HepG2 (cell line): ENCODE measurements around the gene COX5B. TPM values are rescaled to one million over a fixed set of nuclear protein-coding genes. Genes with fewer than 3 reads are reported as not detected.

ENCODE experiments used
- FOXC1 ChIP-seq: sonication (generic); formaldehyde crosslinking; IDR thresholded peaks from 2 replicates; pipeline ENCODE4 v1.8.0; 2022; ENCODE audit warnings: mild to moderate bottlenecking, missing genetic modification reagents, borderline replicate concordance
- GTF2F1 ChIP-seq: fragments of 150-350 bp; IDR thresholded peaks from 2 replicates; pipeline ENCODE4 v1.6.1; 2014; ENCODE audit warnings: low read length
- HDAC2 ChIP-seq: sonication (generic); formaldehyde crosslinking; IDR thresholded peaks from 2 replicates; pipeline ENCODE4 v1.4.0; 2020; ENCODE audit warnings: missing genetic modification reagents
- HHEX ChIP-seq: IDR thresholded peaks from 2 replicates; pipeline ENCODE4 v1.6.1; 2016; ENCODE audit warnings: control low read depth
- HNRNPK ChIP-seq: fragments of 200-400 bp; formaldehyde crosslinking; IDR thresholded peaks from 2 replicates; pipeline ENCODE4 v1.6.1; 2018; ENCODE audit warnings: low read length, low read depth, moderate library complexity, mild to moderate bottlenecking; ENCODE audit not compliant: poor library complexity, severe bottlenecking
- JUND ChIP-seq: sonication (generic); formaldehyde crosslinking; IDR thresholded peaks from 2 replicates; pipeline ENCODE4 v1.8.0; 2022; ENCODE audit warnings: mild to moderate bottlenecking, missing genetic modification reagents
- KDM4B ChIP-seq: sonication (generic); formaldehyde crosslinking; IDR thresholded peaks from 2 replicates; pipeline ENCODE4 v1.4.0; 2020; ENCODE audit warnings: missing genetic modification reagents
- KLF16 ChIP-seq, 2 experiments: sonication (generic) in 1 of 2; formaldehyde crosslinking in 1 of 2; IDR thresholded peaks; 2 replicates each; pipeline versions ENCODE4 v1.6.1 to v1.8.0; 2016 to 2023; ENCODE audit warnings: missing genetic modification reagents in 2 of 2, missing compliant biosample characterization in 1 of 2
- NFIB ChIP-seq: sonication (generic); formaldehyde crosslinking; IDR thresholded peaks from 2 replicates; pipeline ENCODE4 v1.9.0; 2021; ENCODE audit warnings: missing genetic modification reagents, mild to moderate bottlenecking, borderline replicate concordance
- PHB2 ChIP-seq: fragments of 450-650 bp; IDR thresholded peaks from 2 replicates; pipeline ENCODE4 v1.6.1; 2018; ENCODE audit not compliant: partially characterized antibody
- YEATS4 ChIP-seq: sonication (generic); formaldehyde crosslinking; IDR thresholded peaks from 2 replicates; pipeline ENCODE4 v1.4.0; 2020; ENCODE audit warnings: missing genetic modification reagents, borderline replicate concordance
- ZMYM2 ChIP-seq: sonication (generic); formaldehyde crosslinking; IDR thresholded peaks from 2 replicates; pipeline ENCODE4 v1.8.0; 2022; ENCODE audit warnings: mild to moderate bottlenecking, missing genetic modification reagents
- ZNF143 ChIP-seq: sonication (generic); formaldehyde crosslinking; IDR thresholded peaks from 2 replicates; pipeline ENCODE4 v1.4.0; 2020; ENCODE audit warnings: missing genetic modification reagents
- ZNF510 ChIP-seq: sonication (generic); formaldehyde crosslinking; IDR thresholded peaks from 2 replicates; pipeline ENCODE4 v1.4.0; 2020; ENCODE audit warnings: low read depth, mild to moderate bottlenecking, missing genetic modification reagents
- ZNF619 ChIP-seq: sonication (generic); formaldehyde crosslinking; IDR thresholded peaks from 2 replicates; pipeline ENCODE4 v1.4.0; 2020; ENCODE audit warnings: mild to moderate bottlenecking, missing genetic modification reagents
- ZNF7 ChIP-seq: IDR thresholded peaks from 2 replicates; pipeline ENCODE4 v1.6.1; 2016; ENCODE audit warnings: missing biosample characterization, missing genetic modification reagents
- polyA plus RNA-seq, 8 experiments: library from polyadenylated mRNA; depleted of rRNA in 3 of 8; stranded (reverse) in 7 of 8; unstranded in 1 of 8; fragments of >200 nt; fragmentation: Illumina TruSeq in 4 of 8; extraction: Trizol in 4 of 8; gene quantifications; 2 replicates each; pipeline versions ENCODE4 v1.2.1 to v1.2.3, GENCODE V29; 2011 to 2016; ENCODE audit warnings: low read depth in 4 of 8, missing spikeins in 1 of 8, mixed read lengths in 1 of 8; ENCODE audit not compliant: insufficient read depth in 1 of 8
- total RNA-seq, 5 experiments: library from RNA; depleted of rRNA; stranded (reverse); fragments of >200 nt; fragmentation: Illumina TruSeq; extraction: Trizol; gene quantifications; 2 replicates each; pipeline ENCODE4 v1.2.3, GENCODE V29; 2016; ENCODE audit warnings: low read depth in 1 of 5
- TF ChIP-seq, protein P1 (sequence below): sonication (generic); formaldehyde crosslinking; IDR thresholded peaks from 2 replicates; pipeline ENCODE4 v1.5.1; 2020; ENCODE audit warnings: missing genetic modification reagents, mild to moderate bottlenecking, borderline replicate concordance
- TF ChIP-seq, protein P2 (sequence below): IDR thresholded peaks from 2 replicates; pipeline ENCODE4 v1.6.1; 2016; ENCODE audit warnings: control low read depth
- TF ChIP-seq, protein P3 (sequence below): sonication (generic); formaldehyde crosslinking; IDR thresholded peaks from 2 replicates; pipeline ENCODE4 v1.8.1; 2023; ENCODE audit warnings: mild to moderate bottlenecking, missing genetic modification reagents, borderline replicate concordance
- TF ChIP-seq, protein P4 (sequence below): conservative IDR thresholded peaks from 2 replicates; pipeline ENCODE4 v1.6.1; 2018; ENCODE audit warnings: missing genetic modification reagents
- TF ChIP-seq, protein P5 (sequence below): sonication (generic); formaldehyde crosslinking; IDR thresholded peaks from 2 replicates; pipeline ENCODE4 v1.8.0; 2022; ENCODE audit warnings: missing genetic modification reagents, mild to moderate bottlenecking, borderline replicate concordance
- TF ChIP-seq, protein P6 (sequence below): sonication (generic); formaldehyde crosslinking; IDR thresholded peaks from 2 replicates; pipeline ENCODE4 v1.9.0; 2022; ENCODE audit warnings: low read depth, missing genetic modification reagents

Gene COX5B
- total and polyA plus RNA-seq, 2 of the 13 experiments (the other 11 are each of a cell fraction or from before 2014, with no cell fraction given) = 453 to 536 TPM

DNA sequence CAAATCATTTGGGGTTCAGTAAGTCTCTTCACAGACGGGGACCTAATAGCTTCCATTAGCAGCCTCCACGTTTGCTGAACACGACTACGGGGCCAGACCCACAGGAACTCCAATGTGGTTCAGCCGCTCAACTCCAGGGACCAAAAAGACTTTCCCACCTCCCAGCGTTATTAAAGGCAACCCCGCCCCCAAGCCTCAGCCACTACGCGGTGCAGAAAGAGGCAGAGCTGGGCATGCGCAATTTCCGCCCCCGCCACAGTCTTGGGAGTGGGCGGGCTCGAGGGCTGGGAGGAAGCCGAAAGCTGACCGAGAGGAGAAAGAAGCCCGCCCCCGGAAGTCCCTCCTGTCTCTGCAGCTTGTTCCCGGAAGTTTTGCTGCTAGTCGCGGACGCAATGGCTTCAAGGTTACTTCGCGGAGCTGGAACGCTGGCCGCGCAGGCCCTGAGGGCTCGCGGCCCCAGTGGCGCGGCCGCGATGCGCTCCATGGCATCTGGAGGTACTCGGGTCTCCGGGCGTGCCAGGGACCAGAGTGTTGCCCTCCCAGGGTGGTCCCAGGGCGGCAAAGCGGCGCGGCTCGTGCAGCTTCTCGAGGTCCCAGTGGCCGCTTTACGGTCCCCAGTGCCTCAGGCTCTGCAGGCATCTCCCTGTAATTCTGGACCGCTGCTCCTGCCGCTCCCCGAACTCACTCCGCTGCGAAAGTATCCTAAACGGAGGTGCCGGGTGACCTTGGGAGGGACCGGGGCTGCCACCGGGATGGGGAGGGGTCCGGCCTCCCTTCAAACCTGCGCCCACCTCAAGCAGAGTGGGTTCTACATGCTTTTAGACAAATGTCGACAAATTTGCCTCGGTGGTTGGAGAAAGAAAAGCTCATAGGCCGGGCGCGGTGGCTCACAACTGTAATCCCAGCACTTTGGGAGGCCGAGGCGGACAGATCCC is at the start of gene COX5B (continued):
- TF ChIP-seq FOXC1 (CRISPR knock-in tag) (peak; percentile 78; the same call in 1 of the 2 replicates), ZNF619 (CRISPR knock-in tag) (0 out of 2 replicates have a peak, but pooled peaks have one; percentile 83), PHB2 (no peak), ZNF510 (CRISPR knock-in tag) (peak; percentile 67; the same call in 1 of the 2 replicates), HDAC2 (CRISPR knock-in tag) (no peak), ZNF143 (CRISPR knock-in tag) (peak; percentile 49; the same call in 1 of the 2 replicates), HNRNPK (no peak), GTF2F1 (no peak), YEATS4 (CRISPR knock-in tag) (peak; percentile 95), ZNF7 (CRISPR knock-in tag) (peak; percentile 26; the same call in 1 of the 2 replicates), JUND (CRISPR knock-in tag) (no peak; the same call in 1 of the 2 replicates), NFIB (CRISPR knock-in tag) (no peak), KDM4B (CRISPR knock-in tag) (0 out of 2 replicates have a peak, but pooled peaks have one; percentile 11), ZMYM2 (0 out of 2 replicates have a peak, but pooled peaks have one; percentile 41), KLF16 (CRISPR knock-in tag; IDR thresholded peaks at IDR 0.05) (peak in 1 of 2 experiments; percentile 89; a peak in 1 of 4 replicates), HHEX (CRISPR knock-in tag) (no peak)
- TF ChIP-seq, protein P1, sequence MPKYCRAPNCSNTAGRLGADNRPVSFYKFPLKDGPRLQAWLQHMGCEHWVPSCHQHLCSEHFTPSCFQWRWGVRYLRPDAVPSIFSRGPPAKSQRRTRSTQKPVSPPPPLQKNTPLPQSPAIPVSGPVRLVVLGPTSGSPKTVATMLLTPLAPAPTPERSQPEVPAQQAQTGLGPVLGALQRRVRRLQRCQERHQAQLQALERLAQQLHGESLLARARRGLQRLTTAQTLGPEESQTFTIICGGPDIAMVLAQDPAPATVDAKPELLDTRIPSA (CRISPR knock-in tag) = no peak; the same call in 1 of the 2 replicates
- TF ChIP-seq, protein P2, sequence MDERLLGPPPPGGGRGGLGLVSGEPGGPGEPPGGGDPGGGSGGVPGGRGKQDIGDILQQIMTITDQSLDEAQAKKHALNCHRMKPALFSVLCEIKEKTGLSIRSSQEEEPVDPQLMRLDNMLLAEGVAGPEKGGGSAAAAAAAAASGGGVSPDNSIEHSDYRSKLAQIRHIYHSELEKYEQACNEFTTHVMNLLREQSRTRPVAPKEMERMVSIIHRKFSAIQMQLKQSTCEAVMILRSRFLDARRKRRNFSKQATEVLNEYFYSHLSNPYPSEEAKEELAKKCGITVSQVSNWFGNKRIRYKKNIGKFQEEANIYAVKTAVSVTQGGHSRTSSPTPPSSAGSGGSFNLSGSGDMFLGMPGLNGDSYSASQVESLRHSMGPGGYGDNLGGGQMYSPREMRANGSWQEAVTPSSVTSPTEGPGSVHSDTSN = no peak
- TF ChIP-seq, protein P3, sequence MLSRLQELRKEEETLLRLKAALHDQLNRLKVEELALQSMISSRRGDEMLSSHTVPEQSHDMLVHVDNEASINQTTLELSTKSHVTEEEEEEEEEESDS (CRISPR knock-in tag) = peak; percentile 16; the same call in 1 of the 2 replicates
- TF ChIP-seq, protein P4, sequence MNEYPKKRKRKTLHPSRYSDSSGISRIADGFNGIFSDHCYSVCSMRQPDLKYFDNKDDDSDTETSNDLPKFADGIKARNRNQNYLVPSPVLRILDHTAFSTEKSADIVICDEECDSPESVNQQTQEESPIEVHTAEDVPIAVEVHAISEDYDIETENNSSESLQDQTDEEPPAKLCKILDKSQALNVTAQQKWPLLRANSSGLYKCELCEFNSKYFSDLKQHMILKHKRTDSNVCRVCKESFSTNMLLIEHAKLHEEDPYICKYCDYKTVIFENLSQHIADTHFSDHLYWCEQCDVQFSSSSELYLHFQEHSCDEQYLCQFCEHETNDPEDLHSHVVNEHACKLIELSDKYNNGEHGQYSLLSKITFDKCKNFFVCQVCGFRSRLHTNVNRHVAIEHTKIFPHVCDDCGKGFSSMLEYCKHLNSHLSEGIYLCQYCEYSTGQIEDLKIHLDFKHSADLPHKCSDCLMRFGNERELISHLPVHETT = peak; percentile 71
- TF ChIP-seq, protein P5, sequence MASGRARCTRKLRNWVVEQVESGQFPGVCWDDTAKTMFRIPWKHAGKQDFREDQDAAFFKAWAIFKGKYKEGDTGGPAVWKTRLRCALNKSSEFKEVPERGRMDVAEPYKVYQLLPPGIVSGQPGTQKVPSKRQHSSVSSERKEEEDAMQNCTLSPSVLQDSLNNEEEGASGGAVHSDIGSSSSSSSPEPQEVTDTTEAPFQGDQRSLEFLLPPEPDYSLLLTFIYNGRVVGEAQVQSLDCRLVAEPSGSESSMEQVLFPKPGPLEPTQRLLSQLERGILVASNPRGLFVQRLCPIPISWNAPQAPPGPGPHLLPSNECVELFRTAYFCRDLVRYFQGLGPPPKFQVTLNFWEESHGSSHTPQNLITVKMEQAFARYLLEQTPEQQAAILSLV = peak; percentile 52; the same call in 1 of the 2 replicates
- TF ChIP-seq, protein P6, sequence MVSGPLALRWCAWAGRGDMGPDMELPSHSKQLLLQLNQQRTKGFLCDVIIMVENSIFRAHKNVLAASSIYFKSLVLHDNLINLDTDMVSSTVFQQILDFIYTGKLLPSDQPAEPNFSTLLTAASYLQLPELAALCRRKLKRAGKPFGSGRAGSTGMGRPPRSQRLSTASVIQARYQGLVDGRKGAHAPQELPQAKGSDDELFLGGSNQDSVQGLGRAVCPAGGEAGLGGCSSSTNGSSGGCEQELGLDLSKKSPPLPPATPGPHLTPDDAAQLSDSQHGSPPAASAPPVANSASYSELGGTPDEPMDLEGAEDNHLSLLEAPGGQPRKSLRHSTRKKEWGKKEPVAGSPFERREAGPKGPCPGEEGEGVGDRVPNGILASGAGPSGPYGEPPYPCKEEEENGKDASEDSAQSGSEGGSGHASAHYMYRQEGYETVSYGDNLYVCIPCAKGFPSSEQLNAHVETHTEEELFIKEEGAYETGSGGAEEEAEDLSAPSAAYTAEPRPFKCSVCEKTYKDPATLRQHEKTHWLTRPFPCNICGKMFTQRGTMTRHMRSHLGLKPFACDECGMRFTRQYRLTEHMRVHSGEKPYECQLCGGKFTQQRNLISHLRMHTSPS (CRISPR knock-in tag) = 0 out of 2 replicates have a peak, but pooled peaks have one; percentile 26
